ENCODE measurements around the gene LINC01488. TPM values are rescaled to one million over a fixed set of nuclear protein-coding genes. Genes with fewer than 3 reads are reported as not detected.

LINC01488 gene
- total and polyA plus RNA-seq, 2 donors (not counting 1 experiment from before 2014, with no cell fraction given) = not detected

- ChIA-PET POLR2A (no interaction called here), CTCF (no interaction called here)
- TF ChIP-seq EZH2 (IDR thresholded peaks at IDR 0.05; ENCODE audit: borderline replicate concordance, insufficient read depth, low read depth, low read length, poor library complexity, severe bottlenecking) = no peak
- no peak for TF ChIP-seq CTCF (IDR thresholded peaks at IDR 0.05)
- Histone ChIP-seq H3K79me2 (ENCODE audit: control insufficient read depth, insufficient read depth, low read length) (no peaks in the 10 kb centered on the region), H3K36me3 (replicated peaks in 1 of 2; ENCODE audit: control extremely low read depth in 1 of 2, control insufficient read depth in 1 of 2, extremely low read depth in 1 of 2, insufficient read depth in 2 of 2, low read length in 1 of 2) (no peaks in the 10 kb centered on the region), H3K9me3 (ENCODE audit: control extremely low read depth in 1 of 3, control insufficient read depth in 2 of 3, insufficient read depth in 1 of 3, low read length in 2 of 3) (peaks cover 0 to 13% (median 0%) of the 10 kb centered on the region in 3 donors), H3K9ac (ENCODE audit: low read length) (no peak overlapping the region), H3K4me1 (ENCODE audit: control insufficient read depth in 2 of 2, insufficient read depth in 2 of 2, low read length in 2 of 2) (peaks cover 9 to 14% of the 10 kb centered on the region in 2 donors), H3K27me3 (replicated peaks in 1 of 4; ENCODE audit: control extremely low read depth in 1 of 4, control insufficient read depth in 3 of 4, insufficient read depth in 4 of 4, low read length in 3 of 4) (peaks cover 0 to 26% (median 6%) of the 10 kb centered on the region in 4 experiments), H3K4me3 (ENCODE audit: control extremely low read depth in 1 of 5, extremely low read depth in 1 of 5, insufficient read depth in 1 of 5, low read depth in 2 of 5, low read length in 4 of 5) (no peak overlapping the region), H3K4me2 (replicated peaks; ENCODE audit: low read depth, low read length, poor library complexity, severe bottlenecking) (no peak overlapping the region), H4K20me1 (ENCODE audit: control insufficient read depth, insufficient read depth, low read length, poor library complexity, severe bottlenecking) (no peaks in the 10 kb centered on the region), H2AFZ (ENCODE audit: insufficient read depth, low read depth, low read length, poor library complexity, severe bottlenecking) (no peak overlapping the region), H3K27ac (ENCODE audit: low read length in 2 of 2) (no peak overlapping the region)
- Mint-ChIP-seq H3K4me3 (no peak overlapping the region), H3K27me3 (peaks cover 22% of the 10 kb centered on the region), H3K27ac (no peak overlapping the region), H3K4me1 (peaks cover 12% of the 10 kb centered on the region), H3K9me3 (ENCODE audit: insufficient read depth) (no peaks in the 10 kb centered on the region)
- intact Hi-C loops (cut with micrococcal nuclease) = no loop called here
- WGBS (ENCODE audit: insufficient coverage) = 98% methylated on average over 6 of the region's 6 CpGs
- DNase-seq = no peak
- no peak for ATAC-seq (ENCODE audit: low read depth)
Observed at GRCh38 chr11:69450857-69451220, 30.6 kb upstream of the LINC01488 start.

GRCh38 chr11:69451289-69451688 lies 30.2 kb upstream of the LINC01488 start:
- peaks cover 0 to 26% (median 6%) of the 10 kb centered on the region in 4 experiments for H3K27me3 ChIP-seq (replicated peaks in 1 of 4; ENCODE audit: control extremely low read depth in 1 of 4, control insufficient read depth in 3 of 4, insufficient read depth in 4 of 4, low read length in 3 of 4)
- peaks cover 0 to 18% (median 0%) of the 10 kb centered on the region in 3 donors for H3K9me3 ChIP-seq (ENCODE audit: control extremely low read depth in 1 of 3, control insufficient read depth in 2 of 3, insufficient read depth in 1 of 3, low read length in 2 of 3)
- Mint-ChIP-seq H3K9me3 (ENCODE audit: insufficient read depth) (no peaks in the 10 kb centered on the region), H3K4me3 (no peak overlapping the region), H3K4me1 (peaks cover 12% of the 10 kb centered on the region), H3K27ac (no peak overlapping the region), H3K27me3 (peaks cover 22% of the 10 kb centered on the region)
- H3K27ac ChIP-seq (ENCODE audit: low read length in 2 of 2) = no peak overlapping the region
- TF ChIP-seq CTCF (IDR thresholded peaks at IDR 0.05) (no peak), EZH2 (IDR thresholded peaks at IDR 0.05; ENCODE audit: borderline replicate concordance, insufficient read depth, low read depth, low read length, poor library complexity, severe bottlenecking) (no peak)
- ChIA-PET POLR2A (no interaction called here), CTCF (no interaction called here)
- no peaks in the 10 kb centered on the region for H3K79me2 ChIP-seq (ENCODE audit: control insufficient read depth, insufficient read depth, low read length)
- no peaks in the 10 kb centered on the region for H4K20me1 ChIP-seq (ENCODE audit: control insufficient read depth, insufficient read depth, low read length, poor library complexity, severe bottlenecking)
- no peak overlapping the region for H2AFZ ChIP-seq (ENCODE audit: insufficient read depth, low read depth, low read length, poor library complexity, severe bottlenecking)
- intact Hi-C loops (cut with micrococcal nuclease) = no loop called here
- H3K9ac ChIP-seq (ENCODE audit: low read length) = no peak overlapping the region
- no peak overlapping the region for H3K4me2 ChIP-seq (replicated peaks; ENCODE audit: low read depth, low read length, poor library complexity, severe bottlenecking)
- no peak for ATAC-seq (ENCODE audit: low read depth)
- H3K36me3 ChIP-seq (replicated peaks in 1 of 2; ENCODE audit: control extremely low read depth in 1 of 2, control insufficient read depth in 1 of 2, extremely low read depth in 1 of 2, insufficient read depth in 2 of 2, low read length in 1 of 2) = no peaks in the 10 kb centered on the region
- no peak for DNase-seq
- H3K4me1 ChIP-seq (ENCODE audit: control insufficient read depth in 2 of 2, insufficient read depth in 2 of 2, low read length in 2 of 2) = peaks cover 9 to 14% of the 10 kb centered on the region in 2 donors
- H3K4me3 ChIP-seq (ENCODE audit: control extremely low read depth in 1 of 5, extremely low read depth in 1 of 5, insufficient read depth in 1 of 5, low read depth in 2 of 5, low read length in 4 of 5) = no peak overlapping the region

All from B cell (primary cell).